ENCODE data around the gene MRPS18A. TPM values are rescaled to one million over a fixed set of nuclear protein-coding genes. Genes with fewer than 3 reads are reported as not detected.
A peak's percentile ranks its signal among the peaks of the same experiment; 100 is the strongest.

Gene MRPS18A
- total and polyA plus RNA-seq, 2 of the 13 experiments (the other 11 are each of a cell fraction or from before 2014, with no cell fraction given): 87.8 to 89.1 TPM

DNA sequence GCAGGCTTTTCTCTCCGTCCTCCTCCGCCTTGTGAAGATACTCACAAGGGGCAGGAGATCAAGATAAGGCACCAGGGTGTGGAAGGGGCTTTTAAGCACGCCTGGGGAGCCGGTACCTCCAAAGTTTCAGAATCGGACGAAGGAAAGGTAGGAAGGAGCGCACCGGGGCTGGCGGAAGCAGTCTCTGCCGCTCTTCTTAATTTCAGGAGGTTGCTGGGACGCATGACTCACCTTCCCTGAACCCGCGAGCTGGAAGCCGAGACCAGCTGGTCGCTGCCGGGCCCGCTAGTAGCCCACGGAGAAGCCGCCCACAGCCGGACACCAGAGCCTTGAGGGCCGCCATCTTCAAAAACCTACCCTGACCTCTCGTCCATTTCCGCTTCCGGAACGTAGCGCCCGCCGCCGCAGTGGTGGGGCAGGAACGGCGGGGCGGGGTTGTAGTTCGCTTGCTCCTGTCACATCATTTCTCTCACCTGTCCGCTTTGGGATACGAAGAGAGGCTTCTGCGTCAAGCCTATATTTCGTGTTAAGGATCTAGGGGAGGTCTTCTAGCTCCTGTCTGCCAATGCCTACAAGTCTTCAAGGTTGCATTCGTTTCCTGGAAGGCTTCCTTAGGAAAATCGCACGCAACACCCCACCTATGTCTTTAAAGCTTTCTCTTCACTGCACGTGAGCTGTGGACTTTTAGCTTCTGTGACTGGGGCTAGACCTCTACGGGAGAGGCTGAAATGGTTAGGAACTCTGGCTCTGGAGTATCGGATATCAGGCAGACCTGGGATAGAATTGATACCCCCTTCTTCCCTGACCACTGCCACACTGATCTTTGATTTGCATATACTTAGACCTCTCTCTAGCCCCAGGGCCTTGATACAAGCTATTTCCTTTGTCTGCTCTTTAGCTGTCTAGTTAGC is at the start of gene MRPS18A (continued):
- TF ChIP-seq CBX5 (CRISPR knock-in tag; IDR thresholded peaks at IDR 0.05; ENCODE audit: borderline replicate concordance) (peak; percentile 92; the same call in 1 of the 2 replicates), GPN1 (CRISPR knock-in tag; IDR thresholded peaks at IDR 0.05; ENCODE audit: borderline replicate concordance) (no peak), TCF7L2 (IDR thresholded peaks at IDR 0.05; ENCODE audit: low read depth, low read length) (no peak), NR2C2 (CRISPR knock-in tag; IDR thresholded peaks at IDR 0.05; ENCODE audit: borderline replicate concordance) (peak; percentile 100), ZNF326 (CRISPR knock-in tag; IDR thresholded peaks at IDR 0.05; ENCODE audit: borderline replicate concordance) (no peak), ZNF773 (CRISPR knock-in tag; IDR thresholded peaks at IDR 0.05; ENCODE audit: borderline replicate concordance) (no peak), FOSL2 (CRISPR knock-in tag; IDR thresholded peaks at IDR 0.05) (peak; percentile 48), ZFP37 (CRISPR knock-in tag; IDR thresholded peaks at IDR 0.05; ENCODE audit: borderline replicate concordance) (peak; percentile 72; the same call in 1 of the 2 replicates), ZNF260 (CRISPR knock-in tag; IDR thresholded peaks at IDR 0.05; ENCODE audit: borderline replicate concordance, low read depth) (no peak), POLR2AphosphoS5 (IDR thresholded peaks at IDR 0.05; ENCODE audit: low read depth, low read length) (peak; percentile 82), PHF20 (CRISPR knock-in tag; IDR thresholded peaks at IDR 0.05) (peak; percentile 94), ZNF367 (CRISPR knock-in tag; IDR thresholded peaks at IDR 0.05; ENCODE audit: borderline replicate concordance) (no peak), DR1 (CRISPR knock-in tag; IDR thresholded peaks at IDR 0.05) (no peak), TCF12 (IDR thresholded peaks at IDR 0.05) (no peak), TCF12 (CRISPR knock-in tag; IDR thresholded peaks at IDR 0.05) (no peak)
- TF ChIP-seq, protein P1, sequence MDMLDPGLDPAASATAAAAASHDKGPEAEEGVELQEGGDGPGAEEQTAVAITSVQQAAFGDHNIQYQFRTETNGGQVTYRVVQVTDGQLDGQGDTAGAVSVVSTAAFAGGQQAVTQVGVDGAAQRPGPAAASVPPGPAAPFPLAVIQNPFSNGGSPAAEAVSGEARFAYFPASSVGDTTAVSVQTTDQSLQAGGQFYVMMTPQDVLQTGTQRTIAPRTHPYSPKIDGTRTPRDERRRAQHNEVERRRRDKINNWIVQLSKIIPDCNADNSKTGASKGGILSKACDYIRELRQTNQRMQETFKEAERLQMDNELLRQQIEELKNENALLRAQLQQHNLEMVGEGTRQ (IDR thresholded peaks at IDR 0.05; ENCODE audit: low read depth, low read length): no peak
- TF ChIP-seq, protein P1 (CRISPR knock-in tag; IDR thresholded peaks at IDR 0.05; ENCODE audit: borderline replicate concordance): no peak
- TF ChIP-seq, protein P2, sequence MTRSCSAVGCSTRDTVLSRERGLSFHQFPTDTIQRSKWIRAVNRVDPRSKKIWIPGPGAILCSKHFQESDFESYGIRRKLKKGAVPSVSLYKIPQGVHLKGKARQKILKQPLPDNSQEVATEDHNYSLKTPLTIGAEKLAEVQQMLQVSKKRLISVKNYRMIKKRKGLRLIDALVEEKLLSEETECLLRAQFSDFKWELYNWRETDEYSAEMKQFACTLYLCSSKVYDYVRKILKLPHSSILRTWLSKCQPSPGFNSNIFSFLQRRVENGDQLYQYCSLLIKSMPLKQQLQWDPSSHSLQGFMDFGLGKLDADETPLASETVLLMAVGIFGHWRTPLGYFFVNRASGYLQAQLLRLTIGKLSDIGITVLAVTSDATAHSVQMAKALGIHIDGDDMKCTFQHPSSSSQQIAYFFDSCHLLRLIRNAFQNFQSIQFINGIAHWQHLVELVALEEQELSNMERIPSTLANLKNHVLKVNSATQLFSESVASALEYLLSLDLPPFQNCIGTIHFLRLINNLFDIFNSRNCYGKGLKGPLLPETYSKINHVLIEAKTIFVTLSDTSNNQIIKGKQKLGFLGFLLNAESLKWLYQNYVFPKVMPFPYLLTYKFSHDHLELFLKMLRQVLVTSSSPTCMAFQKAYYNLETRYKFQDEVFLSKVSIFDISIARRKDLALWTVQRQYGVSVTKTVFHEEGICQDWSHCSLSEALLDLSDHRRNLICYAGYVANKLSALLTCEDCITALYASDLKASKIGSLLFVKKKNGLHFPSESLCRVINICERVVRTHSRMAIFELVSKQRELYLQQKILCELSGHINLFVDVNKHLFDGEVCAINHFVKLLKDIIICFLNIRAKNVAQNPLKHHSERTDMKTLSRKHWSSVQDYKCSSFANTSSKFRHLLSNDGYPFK (CRISPR knock-in tag; IDR thresholded peaks at IDR 0.05; ENCODE audit: borderline replicate concordance): peak; percentile 96
- TF ChIP-seq, protein P3, sequence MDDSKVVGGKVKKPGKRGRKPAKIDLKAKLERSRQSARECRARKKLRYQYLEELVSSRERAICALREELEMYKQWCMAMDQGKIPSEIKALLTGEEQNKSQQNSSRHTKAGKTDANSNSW (CRISPR knock-in tag; IDR thresholded peaks at IDR 0.05; ENCODE audit: borderline replicate concordance): no peak
- TF ChIP-seq, protein P4, sequence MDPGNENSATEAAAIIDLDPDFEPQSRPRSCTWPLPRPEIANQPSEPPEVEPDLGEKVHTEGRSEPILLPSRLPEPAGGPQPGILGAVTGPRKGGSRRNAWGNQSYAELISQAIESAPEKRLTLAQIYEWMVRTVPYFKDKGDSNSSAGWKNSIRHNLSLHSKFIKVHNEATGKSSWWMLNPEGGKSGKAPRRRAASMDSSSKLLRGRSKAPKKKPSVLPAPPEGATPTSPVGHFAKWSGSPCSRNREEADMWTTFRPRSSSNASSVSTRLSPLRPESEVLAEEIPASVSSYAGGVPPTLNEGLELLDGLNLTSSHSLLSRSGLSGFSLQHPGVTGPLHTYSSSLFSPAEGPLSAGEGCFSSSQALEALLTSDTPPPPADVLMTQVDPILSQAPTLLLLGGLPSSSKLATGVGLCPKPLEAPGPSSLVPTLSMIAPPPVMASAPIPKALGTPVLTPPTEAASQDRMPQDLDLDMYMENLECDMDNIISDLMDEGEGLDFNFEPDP (CRISPR knock-in tag; conservative IDR thresholded peaks at IDR 0.05): no peak
- TF ChIP-seq, protein P5, sequence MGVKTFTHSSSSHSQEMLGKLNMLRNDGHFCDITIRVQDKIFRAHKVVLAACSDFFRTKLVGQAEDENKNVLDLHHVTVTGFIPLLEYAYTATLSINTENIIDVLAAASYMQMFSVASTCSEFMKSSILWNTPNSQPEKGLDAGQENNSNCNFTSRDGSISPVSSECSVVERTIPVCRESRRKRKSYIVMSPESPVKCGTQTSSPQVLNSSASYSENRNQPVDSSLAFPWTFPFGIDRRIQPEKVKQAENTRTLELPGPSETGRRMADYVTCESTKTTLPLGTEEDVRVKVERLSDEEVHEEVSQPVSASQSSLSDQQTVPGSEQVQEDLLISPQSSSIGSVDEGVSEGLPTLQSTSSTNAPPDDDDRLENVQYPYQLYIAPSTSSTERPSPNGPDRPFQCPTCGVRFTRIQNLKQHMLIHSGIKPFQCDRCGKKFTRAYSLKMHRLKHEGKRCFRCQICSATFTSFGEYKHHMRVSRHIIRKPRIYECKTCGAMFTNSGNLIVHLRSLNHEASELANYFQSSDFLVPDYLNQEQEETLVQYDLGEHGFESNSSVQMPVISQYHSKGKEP (CRISPR knock-in tag; IDR thresholded peaks at IDR 0.05): no peak

Measured in HepG2 (cell line).